ENCODE results near the gene TBX5.

The TBX5 gene

GRCh38 chr12:114405519-114406271 is at the start of gene TBX5:
TBX5 (minus strand) TSS chr12:114406144; CDS start chr12:114403898, 2,246 bp downstream.
- no peak for DNase-seq

DNA sequence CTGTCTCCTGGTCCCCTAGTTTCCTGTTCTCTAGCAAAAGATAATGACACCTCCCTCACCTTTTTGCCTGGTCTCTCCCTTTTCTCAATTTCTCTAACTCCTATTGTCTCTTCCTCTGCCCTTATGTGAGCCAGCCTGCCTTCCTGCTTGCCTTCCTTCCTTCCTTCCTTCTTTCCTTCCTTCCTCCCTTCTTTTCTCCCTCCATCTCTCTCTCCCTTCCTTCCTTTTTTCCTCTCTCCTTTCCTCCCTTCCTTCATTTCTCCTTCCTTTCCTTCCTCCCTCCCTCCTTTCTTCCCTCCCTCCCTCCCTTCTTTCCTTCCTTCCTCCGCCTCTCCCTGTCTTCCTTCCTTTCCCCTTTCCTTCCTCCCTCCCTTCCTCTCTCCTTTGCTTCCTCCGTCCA is 45.7 kb upstream of the TBX5 start:
- no peak for DNase-seq

DNA sequence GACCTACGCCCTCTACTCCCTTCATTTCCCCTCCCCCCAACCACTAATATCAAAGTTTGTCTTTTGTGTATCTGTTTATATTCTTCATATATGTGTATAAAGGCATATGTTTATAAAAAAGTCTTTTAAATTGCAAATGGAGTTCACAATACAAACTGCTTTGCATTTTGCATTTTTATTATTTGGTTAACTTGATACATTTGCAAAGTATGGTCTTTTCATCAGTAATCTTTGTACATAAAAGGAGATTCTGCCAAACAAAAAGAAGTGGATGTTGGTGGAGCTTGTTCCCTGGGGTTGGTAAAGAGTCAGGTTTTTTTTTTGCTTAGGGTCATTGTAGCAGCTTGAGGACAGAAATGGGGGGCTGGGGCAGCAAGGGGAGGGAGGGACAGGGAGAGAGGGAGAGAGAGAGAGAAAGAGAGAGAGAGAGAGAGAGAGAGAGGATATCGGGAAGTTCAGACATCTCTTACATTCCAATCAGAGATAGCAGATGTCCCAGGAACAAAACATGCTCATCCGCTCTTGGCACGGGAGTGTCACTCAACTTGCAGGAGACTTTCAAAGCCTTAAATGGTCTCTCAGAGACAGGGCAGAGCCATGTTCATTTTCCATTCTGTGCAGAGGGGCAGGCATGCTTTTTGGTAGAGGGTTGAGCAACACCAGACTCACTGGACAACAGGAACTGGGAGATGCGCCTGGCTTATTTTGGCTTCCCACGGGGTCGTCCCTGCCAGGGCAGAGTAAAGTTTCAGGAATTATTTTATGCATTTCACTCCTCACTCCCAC is 44.8 kb upstream of the TBX5 start:
- no peak for DNase-seq

GRCh38 chr12:114450019-114450418 is 44.1 kb upstream of the TBX5 start:
- DNase-seq = no peak

DNA sequence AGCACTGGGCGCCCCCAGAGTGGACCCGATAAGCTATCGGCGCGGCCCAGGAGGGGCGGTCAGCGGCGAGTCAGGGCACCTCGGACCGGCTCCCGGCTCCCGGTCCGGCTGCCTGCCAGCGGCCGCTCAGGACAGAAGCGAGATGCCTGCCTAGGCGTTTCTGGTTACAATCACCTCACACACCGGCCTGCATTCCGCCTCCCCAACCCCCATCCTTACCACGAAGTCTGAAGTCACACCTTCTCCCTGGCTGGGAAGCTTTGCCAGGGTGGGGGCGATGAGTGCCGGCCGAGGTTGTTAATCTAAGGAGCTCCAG is 42.6 kb upstream of the TBX5 start:
- DNase-seq = no peak

DNA sequence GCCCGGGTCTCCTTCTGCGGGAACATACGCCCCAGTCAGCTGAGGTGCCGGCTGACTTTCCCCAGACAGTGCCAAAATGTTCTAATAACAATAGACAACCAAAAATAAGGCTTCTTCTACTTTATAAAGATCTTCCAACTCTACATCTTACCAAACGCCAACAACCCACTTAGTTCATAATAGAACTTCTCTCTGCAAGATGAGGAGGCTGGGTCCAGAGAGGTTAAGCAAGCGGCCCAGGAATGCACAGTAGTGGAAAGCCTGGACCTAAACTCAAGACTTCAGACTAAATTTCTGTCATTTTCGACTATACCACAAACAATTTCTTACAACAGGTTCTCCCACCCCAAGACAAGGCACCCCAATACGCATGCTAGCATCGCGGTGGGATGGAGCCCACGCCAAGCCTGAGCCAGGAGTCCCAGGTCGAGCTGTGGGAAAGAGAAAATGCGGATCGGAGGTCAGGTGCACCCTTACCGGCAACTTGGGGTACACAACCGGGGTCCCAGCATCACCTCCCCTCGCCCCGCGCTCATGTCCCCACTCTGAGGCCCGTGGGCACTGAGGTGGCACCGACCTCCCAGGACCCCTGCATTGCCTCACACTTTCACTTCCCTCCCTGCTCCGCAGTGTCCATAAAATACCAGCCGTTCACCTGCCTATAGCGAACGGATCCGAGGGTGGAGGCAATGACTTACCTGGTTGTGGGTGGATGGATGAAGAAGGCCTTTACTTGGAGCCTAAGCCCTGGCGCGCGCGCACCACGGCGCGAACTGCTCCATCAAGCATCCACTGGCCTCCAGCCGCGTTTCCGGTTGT is 42.1 kb upstream of the TBX5 start:
- DNase-seq = no peak

- no peak for DNase-seq
These were observed 41.4 kb upstream of the TBX5 start for GRCh38 chr12:114447274-114447716.

DNA sequence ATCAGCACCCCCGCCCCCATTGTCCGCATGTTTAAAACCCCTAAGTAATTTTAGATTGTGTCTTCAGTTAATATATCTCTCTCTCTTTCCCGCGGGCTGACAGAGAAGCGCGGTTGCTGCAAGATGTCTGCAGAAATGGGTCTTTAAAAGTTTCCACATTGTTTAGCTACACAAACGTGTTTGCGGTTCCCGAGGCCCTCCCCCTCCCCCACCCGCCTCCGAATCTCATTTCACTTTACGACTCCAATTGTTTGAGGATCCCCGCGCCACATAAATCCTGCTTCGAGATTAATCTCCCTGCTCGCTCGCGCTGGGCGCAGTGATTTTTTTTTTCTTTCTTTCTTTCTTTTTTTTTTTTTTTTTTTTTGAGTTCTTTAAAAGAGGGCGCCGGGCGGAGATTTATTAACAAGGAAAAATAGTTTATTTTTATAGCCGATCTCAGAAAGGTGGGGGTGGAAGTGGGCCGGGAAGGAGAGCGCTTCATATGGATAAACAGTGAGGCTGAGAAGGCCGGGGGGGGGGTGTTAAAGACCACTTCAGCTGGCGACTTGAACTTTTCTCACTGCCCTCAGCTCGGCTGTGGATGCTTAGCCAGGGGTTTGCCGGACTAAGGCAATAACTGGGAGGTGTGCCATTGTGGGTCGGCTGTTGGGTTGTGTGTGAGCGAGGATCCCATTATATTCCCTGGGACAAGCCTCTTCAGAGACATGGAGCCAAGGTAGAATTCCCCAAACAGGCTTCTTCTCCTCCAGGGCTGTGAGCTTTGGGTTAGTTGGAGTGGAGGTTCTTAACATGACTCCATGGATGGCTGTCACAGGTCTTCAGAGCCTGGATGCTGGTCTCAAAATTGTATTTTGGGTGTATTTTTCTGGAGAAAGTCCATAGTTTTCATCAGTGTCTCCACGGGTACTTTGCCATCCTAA is 39.7 kb upstream of the TBX5 start:
- no peak for DNase-seq

GRCh38 chr12:114444422-114445279 is 38.7 kb upstream of the TBX5 start:
- no peak for DNase-seq

- no peak for DNase-seq
These were observed 37.9 kb upstream of the TBX5 start for GRCh38 chr12:114443607-114444421.

GRCh38 chr12:114442578-114442977 is 36.6 kb upstream of the TBX5 start:
- no peak for DNase-seq

- DNase-seq = no peak
These were observed 35.6 kb upstream of the TBX5 start for GRCh38 chr12:114441545-114441944.

- DNase-seq = no peak
These were observed 35.1 kb upstream of the TBX5 start for GRCh38 chr12:114441039-114441383.

DNA sequence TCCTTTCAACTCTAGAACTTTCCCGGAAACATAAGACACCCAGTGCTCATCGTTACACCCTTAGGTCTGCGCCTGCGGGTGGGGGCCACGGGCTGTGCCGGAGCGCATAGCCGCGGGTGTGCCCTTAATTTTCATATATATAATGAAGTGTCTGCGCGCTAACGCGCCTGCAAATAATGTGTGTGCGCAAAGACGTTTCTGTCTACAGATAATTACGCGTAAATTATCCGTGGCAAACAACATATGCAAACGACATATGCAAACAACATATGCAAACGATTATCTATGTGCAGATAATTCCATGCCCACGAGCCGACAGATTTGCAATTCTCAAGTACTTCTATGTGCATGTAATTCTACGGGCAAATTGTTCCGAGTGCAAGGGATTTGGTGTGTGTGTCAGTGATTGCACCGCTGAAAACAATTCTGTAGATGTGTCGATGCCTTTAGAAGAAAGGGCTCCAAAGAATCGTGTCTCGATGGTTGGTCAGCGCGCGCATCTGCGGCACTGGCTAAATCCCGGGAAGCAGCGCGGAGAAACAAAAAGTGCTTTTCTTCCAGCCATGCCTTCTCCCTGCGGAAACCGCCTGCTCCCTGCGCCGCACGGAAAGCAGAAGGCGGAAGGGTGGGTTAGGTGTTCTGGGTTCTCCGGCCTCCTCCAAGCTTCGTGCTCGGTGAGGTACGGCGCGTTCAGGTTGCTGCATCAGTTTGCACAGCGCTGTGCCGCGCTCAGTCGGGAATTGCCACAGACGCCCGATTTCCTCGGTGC is 34.5 kb upstream of the TBX5 start:
- no peak for DNase-seq

DNA sequence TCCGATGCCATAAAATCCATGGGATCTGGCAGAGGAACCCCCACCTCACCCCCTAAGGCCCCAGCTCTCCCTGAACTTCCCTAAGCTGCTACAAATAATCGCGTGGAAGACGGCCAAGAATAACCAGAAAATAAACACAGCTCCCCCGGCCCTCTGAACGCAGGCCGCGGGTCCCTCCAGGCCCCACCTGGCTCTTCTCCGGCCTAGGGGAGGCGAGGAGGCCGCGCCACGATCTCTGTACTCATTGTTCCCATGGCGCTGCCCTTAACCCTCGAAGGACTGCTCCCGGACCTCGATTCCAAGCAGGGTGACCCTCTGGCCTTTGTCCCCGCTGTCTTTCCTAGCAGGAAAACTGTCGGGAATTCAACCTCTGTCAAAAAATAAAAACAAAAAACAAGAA is 33.9 kb upstream of the TBX5 start:
- DNase-seq = no peak

GRCh38 chr12:114439261-114439683 is 33.3 kb upstream of the TBX5 start:
- no peak for DNase-seq

GRCh38 chr12:114438635-114439256 is 32.8 kb upstream of the TBX5 start:
- no peak for DNase-seq

GRCh38 chr12:114434341-114434740 is 28.4 kb upstream of the TBX5 start:
- no peak for DNase-seq

DNA sequence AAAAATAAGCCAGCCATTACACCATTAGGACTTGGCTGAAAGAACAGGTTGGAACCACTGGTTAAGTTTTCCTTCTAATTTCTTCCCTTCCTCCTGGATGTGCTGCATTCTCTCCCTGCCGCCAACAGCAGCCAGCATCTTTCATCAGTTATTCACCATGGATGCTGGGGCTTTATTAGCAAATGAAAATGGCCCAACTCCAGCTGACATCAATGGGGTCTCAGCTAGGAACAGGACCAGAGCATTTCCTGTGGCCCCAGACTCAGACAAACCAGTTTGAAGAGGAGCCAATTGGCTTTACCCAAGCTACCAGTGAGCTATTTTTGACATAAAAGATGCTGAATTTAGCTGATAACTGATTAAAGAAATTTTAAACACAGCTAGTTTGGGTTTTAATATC is 26.0 kb upstream of the TBX5 start:
- DNase-seq = no peak
